Measurements from ENCODE around the gene MTRR. TPM values are rescaled to one million over a fixed set of nuclear protein-coding genes. Genes with fewer than 3 reads are reported as not detected.

MTRR gene
- total RNA-seq, 1 experiment from 2014 or later, result 57.8 TPM

DNA sequence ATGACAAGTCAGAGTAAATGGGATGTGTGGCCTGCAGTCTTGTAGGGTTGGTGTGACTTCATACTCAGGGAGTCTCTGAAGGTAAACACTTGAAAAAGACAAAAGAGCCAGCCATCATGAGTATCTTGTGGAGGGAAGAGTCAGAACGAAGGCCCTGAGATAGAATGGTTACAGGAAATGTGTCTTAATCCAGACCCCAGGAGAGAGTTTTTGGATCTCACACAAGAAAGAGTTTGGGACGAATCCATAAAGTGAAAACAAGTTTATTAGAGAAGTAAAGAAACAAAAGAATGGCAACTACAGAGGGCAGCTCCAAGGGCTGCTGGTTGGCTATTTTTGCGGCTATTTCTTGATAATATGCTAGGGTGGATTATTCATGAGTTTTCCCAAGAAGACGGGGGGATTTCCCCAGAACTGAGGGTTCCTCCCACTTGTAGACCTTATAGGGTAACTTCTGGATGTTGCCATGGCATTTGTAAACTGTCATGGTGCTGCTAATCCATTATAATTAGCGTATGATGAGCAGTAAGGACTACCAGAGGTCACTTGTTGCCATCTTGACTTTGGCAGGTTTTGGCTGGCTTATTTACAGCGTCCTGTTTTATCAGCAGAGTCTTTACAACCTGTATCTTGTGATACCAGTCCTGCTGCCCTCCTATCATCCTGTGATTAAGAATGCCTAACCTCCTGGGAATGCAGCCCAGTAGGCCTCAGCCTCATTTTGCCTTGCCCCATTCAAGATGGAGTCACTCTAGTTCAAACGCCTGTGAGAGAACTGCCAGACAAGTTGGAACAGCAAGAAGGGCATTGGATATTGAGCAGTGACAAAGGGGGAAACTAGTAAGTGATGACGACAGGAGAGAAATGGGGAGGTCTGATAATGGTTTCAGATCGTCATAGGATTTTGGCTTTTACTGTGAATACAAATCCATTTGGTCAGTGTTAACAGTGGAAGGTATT is 34.0 kb downstream of the MTRR start:
- Histone ChIP-seq H3K4me3 (ENCODE audit: low read depth in 2 of 2, low read length in 2 of 2) (no peak overlapping the region), H3K27ac (ENCODE audit: low read length) (no peak overlapping the region), H3K27me3 (ENCODE audit: control insufficient read depth, insufficient read depth, low read length) (no peaks in the 10 kb centered on the region), H3K4me1 (ENCODE audit: control insufficient read depth, insufficient read depth, low read length) (no peaks in the 10 kb centered on the region), H3K36me3 (ENCODE audit: control insufficient read depth, insufficient read depth, low read length) (peaks cover 13% of the 10 kb centered on the region), H3K9me3 (ENCODE audit: control insufficient read depth, insufficient read depth, low read depth, low read length) (peaks cover 13% of the 10 kb centered on the region)
- in situ Hi-C loops (cut with HindIII; ENCODE audit: low pct_unique_long_range_greater_than_20kb, low sequenced_read_pairs), result no loop called here
- TF ChIP-seq, protein P1, sequence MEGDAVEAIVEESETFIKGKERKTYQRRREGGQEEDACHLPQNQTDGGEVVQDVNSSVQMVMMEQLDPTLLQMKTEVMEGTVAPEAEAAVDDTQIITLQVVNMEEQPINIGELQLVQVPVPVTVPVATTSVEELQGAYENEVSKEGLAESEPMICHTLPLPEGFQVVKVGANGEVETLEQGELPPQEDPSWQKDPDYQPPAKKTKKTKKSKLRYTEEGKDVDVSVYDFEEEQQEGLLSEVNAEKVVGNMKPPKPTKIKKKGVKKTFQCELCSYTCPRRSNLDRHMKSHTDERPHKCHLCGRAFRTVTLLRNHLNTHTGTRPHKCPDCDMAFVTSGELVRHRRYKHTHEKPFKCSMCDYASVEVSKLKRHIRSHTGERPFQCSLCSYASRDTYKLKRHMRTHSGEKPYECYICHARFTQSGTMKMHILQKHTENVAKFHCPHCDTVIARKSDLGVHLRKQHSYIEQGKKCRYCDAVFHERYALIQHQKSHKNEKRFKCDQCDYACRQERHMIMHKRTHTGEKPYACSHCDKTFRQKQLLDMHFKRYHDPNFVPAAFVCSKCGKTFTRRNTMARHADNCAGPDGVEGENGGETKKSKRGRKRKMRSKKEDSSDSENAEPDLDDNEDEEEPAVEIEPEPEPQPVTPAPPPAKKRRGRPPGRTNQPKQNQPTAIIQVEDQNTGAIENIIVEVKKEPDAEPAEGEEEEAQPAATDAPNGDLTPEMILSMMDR (IDR thresholded peaks at IDR 0.05), result no peak
- no peak for TF ChIP-seq REST (IDR thresholded peaks at IDR 0.05; ENCODE audit: insufficient read depth in 1 of 2, low read depth in 2 of 2, low read length in 1 of 2)
- POLR2A ChIA-PET, result no interaction called here
- intact Hi-C loops (cut with micrococcal nuclease; ENCODE audit: unreplicated experiment), result no loop called here
- CTCF ChIA-PET, result no interaction called here
- no peak for DNase-seq (ENCODE audit: low read depth, low spot score)
- BruUV-seq (replicated peaks), result no TSS peak
- ATAC-seq, result no peak

DNA sequence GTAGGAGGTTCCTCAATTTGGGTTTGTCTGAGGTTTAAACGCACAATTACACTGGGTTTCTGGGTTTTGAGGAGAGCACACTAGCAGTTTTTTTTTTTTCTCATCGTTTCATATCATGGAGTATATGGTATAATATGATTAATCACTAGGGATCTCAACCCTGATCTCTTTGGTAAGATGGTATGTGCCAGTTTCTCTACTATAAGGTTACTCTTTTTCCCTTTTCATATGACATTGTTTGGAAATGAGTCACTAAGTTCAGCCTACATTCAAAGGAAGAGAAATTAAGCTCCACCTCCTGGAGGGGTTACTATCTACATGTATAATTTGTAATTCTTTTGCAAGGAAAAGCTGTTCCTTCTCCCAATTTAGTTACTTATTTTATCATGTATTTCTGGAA is 35.2 kb downstream of the MTRR start:
- intact Hi-C loops (cut with micrococcal nuclease; ENCODE audit: unreplicated experiment), result no loop called here
- CTCF ChIA-PET, result no interaction called here
- no peak for DNase-seq (ENCODE audit: low read depth, low spot score)

More for the DNA sequence above, 35.2 kb downstream of the MTRR start:
- Histone ChIP-seq H3K4me1 (ENCODE audit: control insufficient read depth, insufficient read depth, low read length) (no peaks in the 10 kb centered on the region), H3K36me3 (ENCODE audit: control insufficient read depth, insufficient read depth, low read length) (peaks cover 9% of the 10 kb centered on the region), H3K27ac (ENCODE audit: low read length) (no peak overlapping the region), H3K27me3 (ENCODE audit: control insufficient read depth, insufficient read depth, low read length) (no peaks in the 10 kb centered on the region), H3K9me3 (ENCODE audit: control insufficient read depth, insufficient read depth, low read depth, low read length) (peaks cover 17% of the 10 kb centered on the region), H3K4me3 (ENCODE audit: low read depth in 2 of 2, low read length in 2 of 2) (no peak overlapping the region)
- in situ Hi-C loops (cut with HindIII; ENCODE audit: low pct_unique_long_range_greater_than_20kb, low sequenced_read_pairs), result no loop called here
- POLR2A ChIA-PET, result no interaction called here
- no peak for ATAC-seq
- TF ChIP-seq POLR2AphosphoS5 (IDR thresholded peaks at IDR 0.05; ENCODE audit: low read depth, low read length), result no peak
- no peak for TF ChIP-seq TCF7L2 (IDR thresholded peaks at IDR 0.05; ENCODE audit: low read depth, low read length)
- TF ChIP-seq REST (IDR thresholded peaks at IDR 0.05; ENCODE audit: insufficient read depth in 1 of 2, low read depth in 2 of 2, low read length in 1 of 2), result no peak
- no peak for TF ChIP-seq SIN3A (IDR thresholded peaks at IDR 0.05; ENCODE audit: borderline replicate concordance, insufficient read depth, low read depth, low read length)
- TF ChIP-seq, protein P1 (IDR thresholded peaks at IDR 0.05), result no peak
- no TSS peak for BruUV-seq (replicated peaks)
